Adrenal gland (tissue), 5 donors: ENCODE measurements around the gene RINL.

Experiments
- POLR2A ChIP-seq, 2 donors: fragments of 450-650 bp; IDR thresholded peaks; one replicate each; pipeline ENCODE4 v1.6.1; 2017; ENCODE audit warnings: antibody characterized with exemption in 2 of 2, mild to moderate bottlenecking in 2 of 2, moderate library complexity in 1 of 2
- TF ChIP-seq, protein P1 (sequence below), 6 experiments: fragments of 450-650 bp in 4 of 6; fragments of 200-600 bp in 2 of 6; sonication (generic) in 1 of 6; IDR thresholded peaks; 1 replicate in 5 of 6; 2 replicates in 1 of 6; pipeline versions ENCODE4 v1.5.1 to v1.8.0; 2016 to 2021; ENCODE audit warnings: antibody characterized with exemption in 6 of 6, mild to moderate bottlenecking in 2 of 6, moderate library complexity in 1 of 6
- donor health status: DM: no; HTN: no; CAD: no.

DNA sequence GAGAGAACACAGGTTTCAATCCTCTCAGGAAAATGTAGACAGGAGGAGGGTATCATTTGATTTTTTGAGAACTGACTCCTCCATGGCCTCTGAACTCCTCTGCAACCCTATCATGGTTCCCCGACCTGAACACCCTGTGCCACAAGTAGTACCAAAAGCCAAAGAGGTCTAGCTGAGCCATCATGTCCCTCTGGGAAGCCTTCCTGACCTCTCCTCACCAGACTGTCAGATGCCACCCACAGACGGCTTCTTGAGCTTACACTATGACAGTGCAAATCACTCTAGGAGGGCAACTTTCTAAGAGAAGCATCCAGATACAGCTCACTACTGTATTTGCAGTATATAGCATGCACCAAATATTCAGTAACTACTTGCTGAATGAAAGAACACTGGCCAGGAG lies 32.0 kb downstream of the RINL start:
- TF ChIP-seq, protein P1, sequence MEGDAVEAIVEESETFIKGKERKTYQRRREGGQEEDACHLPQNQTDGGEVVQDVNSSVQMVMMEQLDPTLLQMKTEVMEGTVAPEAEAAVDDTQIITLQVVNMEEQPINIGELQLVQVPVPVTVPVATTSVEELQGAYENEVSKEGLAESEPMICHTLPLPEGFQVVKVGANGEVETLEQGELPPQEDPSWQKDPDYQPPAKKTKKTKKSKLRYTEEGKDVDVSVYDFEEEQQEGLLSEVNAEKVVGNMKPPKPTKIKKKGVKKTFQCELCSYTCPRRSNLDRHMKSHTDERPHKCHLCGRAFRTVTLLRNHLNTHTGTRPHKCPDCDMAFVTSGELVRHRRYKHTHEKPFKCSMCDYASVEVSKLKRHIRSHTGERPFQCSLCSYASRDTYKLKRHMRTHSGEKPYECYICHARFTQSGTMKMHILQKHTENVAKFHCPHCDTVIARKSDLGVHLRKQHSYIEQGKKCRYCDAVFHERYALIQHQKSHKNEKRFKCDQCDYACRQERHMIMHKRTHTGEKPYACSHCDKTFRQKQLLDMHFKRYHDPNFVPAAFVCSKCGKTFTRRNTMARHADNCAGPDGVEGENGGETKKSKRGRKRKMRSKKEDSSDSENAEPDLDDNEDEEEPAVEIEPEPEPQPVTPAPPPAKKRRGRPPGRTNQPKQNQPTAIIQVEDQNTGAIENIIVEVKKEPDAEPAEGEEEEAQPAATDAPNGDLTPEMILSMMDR (IDR thresholded peaks at IDR 0.05) = no peak
- TF ChIP-seq POLR2A (IDR thresholded peaks at IDR 0.05) = no peak
